Progenitor cell of endocrine pancreas (in vitro differentiated cells): ENCODE results near the gene SLC35B2. TPM values are rescaled to one million over a fixed set of nuclear protein-coding genes. Genes with fewer than 3 reads are reported as not detected.

ENCODE experiments used
- DNase-seq: peaks from one replicate; pipeline ENCODE4 v3.0.0; 2021; ENCODE audit warnings: low spot score; ENCODE audit not compliant: unreplicated experiment
- H3K27ac Mint-ChIP-seq: 2 replicates; pipeline ENCODE4 v1.8.0; 2021; ENCODE audit warnings: mild to moderate bottlenecking, moderate library complexity, mixed read lengths
- H3K27me3 Mint-ChIP-seq: 2 replicates; pipeline ENCODE4 v1.8.0; 2021; ENCODE audit warnings: mixed read lengths
- H3K36me3 Mint-ChIP-seq: 2 replicates; pipeline ENCODE4 v1.8.0; 2022; ENCODE audit warnings: mixed read lengths; ENCODE audit not compliant: insufficient read depth
- H3K4me1 Mint-ChIP-seq: 2 replicates; pipeline ENCODE4 v1.8.0; 2021; ENCODE audit warnings: low read depth, mixed read lengths
- H3K4me3 Mint-ChIP-seq: 2 replicates; pipeline ENCODE4 v1.8.0; 2021; ENCODE audit warnings: low read depth, mild to moderate bottlenecking, moderate library complexity, mixed read lengths
- H3K9me3 Mint-ChIP-seq: 2 replicates; pipeline ENCODE4 v1.8.0; 2021; ENCODE audit warnings: low read depth, mixed read lengths
- total RNA-seq: library from RNA; stranded (reverse); gene quantifications from 2 replicates; pipeline ENCODE4 v1.2.1, GENCODE V29; 2021
- TF ChIP-seq, protein P1 (sequence below): fragments of 200-600 bp; sonication (generic); IDR thresholded peaks from one replicate; pipeline ENCODE4 v1.5.0; 2021; ENCODE audit warnings: antibody characterized with exemption, mild to moderate bottlenecking; ENCODE audit not compliant: unreplicated experiment

The SLC35B2 gene
- total RNA-seq, 1 donor from 2014 or later, result 50.3 TPM

DNA sequence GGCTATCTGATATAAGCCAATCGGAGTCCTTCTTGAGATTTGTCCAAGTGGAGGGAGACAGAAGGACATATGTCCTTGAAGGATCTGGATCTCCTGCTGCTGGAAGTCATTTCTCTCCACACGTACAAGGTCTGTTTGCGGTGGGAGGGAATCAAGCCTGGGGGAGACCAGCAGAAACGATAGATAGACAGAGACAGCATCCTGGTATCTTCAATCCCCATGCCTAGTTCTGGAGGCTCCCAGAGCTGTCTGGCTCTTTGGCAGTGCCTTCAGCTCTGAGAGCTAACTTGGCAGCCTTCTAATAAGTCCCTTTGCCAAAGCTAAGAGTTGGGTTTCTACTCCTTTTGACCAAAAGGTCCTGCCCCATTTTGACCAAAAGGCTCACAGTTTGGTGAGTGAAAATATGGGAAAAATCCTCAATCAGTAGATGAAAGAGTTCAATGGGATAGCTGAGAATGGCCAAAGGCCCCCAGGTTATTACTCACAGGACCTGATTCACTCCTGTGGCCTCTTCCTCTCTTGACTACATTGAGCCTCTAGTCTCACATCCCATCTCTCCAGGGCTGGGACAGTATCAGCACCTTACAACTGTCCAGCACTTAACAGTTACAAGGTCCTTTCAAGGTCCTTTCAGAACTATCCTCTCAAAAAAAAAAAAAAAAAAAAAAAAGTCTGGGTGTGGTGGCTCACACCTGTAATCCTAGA is 35.5 kb upstream of the SLC35B2 start:
- no peaks in the 10 kb centered on the region for H3K36me3 Mint-ChIP-seq
- no peak overlapping the region for H3K4me3 Mint-ChIP-seq
- H3K4me1 Mint-ChIP-seq, result peaks cover 1% of the 10 kb centered on the region
- no peak overlapping the region for H3K27ac Mint-ChIP-seq
- TF ChIP-seq, protein P1, sequence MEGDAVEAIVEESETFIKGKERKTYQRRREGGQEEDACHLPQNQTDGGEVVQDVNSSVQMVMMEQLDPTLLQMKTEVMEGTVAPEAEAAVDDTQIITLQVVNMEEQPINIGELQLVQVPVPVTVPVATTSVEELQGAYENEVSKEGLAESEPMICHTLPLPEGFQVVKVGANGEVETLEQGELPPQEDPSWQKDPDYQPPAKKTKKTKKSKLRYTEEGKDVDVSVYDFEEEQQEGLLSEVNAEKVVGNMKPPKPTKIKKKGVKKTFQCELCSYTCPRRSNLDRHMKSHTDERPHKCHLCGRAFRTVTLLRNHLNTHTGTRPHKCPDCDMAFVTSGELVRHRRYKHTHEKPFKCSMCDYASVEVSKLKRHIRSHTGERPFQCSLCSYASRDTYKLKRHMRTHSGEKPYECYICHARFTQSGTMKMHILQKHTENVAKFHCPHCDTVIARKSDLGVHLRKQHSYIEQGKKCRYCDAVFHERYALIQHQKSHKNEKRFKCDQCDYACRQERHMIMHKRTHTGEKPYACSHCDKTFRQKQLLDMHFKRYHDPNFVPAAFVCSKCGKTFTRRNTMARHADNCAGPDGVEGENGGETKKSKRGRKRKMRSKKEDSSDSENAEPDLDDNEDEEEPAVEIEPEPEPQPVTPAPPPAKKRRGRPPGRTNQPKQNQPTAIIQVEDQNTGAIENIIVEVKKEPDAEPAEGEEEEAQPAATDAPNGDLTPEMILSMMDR, result no peak
- peaks cover 80% of the 10 kb centered on the region for H3K27me3 Mint-ChIP-seq
- H3K9me3 Mint-ChIP-seq, result no peaks in the 10 kb centered on the region
- DNase-seq, result no peak

DNA sequence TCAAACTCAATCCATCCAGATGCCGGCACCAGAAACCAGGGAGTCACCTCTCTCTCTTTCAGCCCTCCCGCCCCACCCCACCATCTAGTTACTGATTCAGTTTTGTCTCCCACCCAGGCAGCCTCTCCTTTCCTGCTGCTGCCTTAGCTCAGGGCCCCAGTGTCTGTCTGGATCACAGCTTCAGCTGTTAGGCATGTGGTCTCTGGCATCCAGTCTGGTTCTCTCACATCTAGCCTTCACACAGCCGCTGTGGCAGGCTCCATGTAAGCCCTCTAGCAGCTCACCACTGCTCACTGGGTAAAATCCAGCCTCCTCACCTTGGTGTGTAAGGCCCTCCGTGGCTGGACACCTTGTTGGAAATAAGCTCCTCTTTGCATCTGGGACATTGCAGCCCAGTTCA is 34.5 kb upstream of the SLC35B2 start:
- Mint-ChIP-seq H3K9me3 (no peaks in the 10 kb centered on the region), H3K27me3 (peaks cover 85% of the 10 kb centered on the region), H3K27ac (no peak overlapping the region), H3K4me1 (no peaks in the 10 kb centered on the region), H3K36me3 (no peaks in the 10 kb centered on the region), H3K4me3 (no peak overlapping the region)
- no peak for DNase-seq
- TF ChIP-seq, protein P1, result no peak

DNA sequence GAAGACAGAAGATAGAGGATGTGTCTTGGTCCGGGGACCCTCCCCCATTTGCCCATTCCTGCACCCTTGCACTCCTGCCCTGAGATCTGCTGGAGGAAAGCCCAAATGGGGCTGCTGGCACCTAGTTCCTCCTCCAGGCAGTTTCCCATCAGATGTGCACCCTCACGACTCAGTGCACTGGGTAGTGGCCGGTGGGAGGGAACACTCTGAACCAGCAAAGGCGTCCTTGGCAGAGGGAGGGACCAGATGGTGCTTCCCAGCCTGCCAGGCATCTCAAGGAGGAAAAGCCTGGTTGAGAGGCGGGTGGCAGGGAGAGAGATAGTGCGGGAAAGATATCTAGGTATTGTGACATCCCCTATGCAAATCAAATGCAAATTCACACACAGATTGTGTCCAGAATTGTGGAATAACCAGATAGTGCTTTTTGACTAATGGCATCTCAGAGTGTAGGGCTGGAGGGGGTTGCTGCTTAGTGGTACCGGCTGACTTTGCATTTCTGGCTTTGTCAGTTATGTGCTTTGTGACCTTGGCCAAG is 32.5 kb upstream of the SLC35B2 start:
- peaks cover 85% of the 10 kb centered on the region for H3K27me3 Mint-ChIP-seq
- TF ChIP-seq, protein P1, result no peak
- H3K27ac Mint-ChIP-seq, result no peak overlapping the region

DNA sequence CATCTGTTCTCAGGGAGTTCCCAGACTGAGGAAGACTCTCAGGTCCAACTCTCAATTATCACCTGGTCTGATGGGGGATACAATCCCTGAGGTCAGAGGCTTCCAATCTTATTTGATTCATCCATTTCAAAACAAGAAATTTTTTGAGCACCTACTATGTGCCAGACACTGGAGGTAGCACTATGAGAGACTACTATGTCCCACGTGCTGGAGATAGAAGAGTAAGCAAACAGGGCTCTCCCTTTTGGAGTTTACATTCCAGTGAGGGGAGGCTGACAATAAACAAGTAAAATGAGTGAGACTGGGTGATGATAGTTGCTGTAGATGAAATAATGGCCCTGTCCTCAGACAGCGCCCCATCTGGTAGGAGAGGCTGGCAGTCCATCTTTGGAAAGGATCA is 29.4 kb upstream of the SLC35B2 start:
- Mint-ChIP-seq H3K4me1 (no peaks in the 10 kb centered on the region), H3K27me3 (peaks cover 88% of the 10 kb centered on the region), H3K9me3 (no peaks in the 10 kb centered on the region), H3K36me3 (no peaks in the 10 kb centered on the region), H3K27ac (no peak overlapping the region), H3K4me3 (no peak overlapping the region)
- TF ChIP-seq, protein P1, result no peak
- no peak for DNase-seq

More for the DNA sequence above, 32.5 kb upstream of the SLC35B2 start:
- no peak overlapping the region for H3K4me3 Mint-ChIP-seq
- DNase-seq, result no peak
- H3K36me3 Mint-ChIP-seq, result no peaks in the 10 kb centered on the region
- no peaks in the 10 kb centered on the region for H3K4me1 Mint-ChIP-seq
- H3K9me3 Mint-ChIP-seq, result no peaks in the 10 kb centered on the region

DNA sequence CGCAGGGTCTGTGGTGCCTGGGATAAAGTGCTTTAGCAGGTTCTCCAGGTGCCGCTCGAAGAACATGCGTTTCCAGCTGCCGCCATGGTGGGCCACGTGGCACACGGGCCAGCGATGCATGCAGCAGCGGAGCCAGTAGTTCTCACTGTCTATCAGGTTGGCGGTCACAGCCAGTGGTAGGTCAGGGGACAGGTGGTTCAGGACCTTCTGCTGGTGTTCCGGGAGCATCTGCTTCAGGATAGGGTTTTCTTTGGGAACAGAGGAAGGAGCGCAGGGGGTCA is 28.9 kb upstream of the SLC35B2 start:
- Mint-ChIP-seq H3K4me3 (no peak overlapping the region), H3K9me3 (no peaks in the 10 kb centered on the region), H3K27ac (no peak overlapping the region), H3K27me3 (peaks cover 83% of the 10 kb centered on the region), H3K36me3 (no peaks in the 10 kb centered on the region), H3K4me1 (no peaks in the 10 kb centered on the region)
- TF ChIP-seq, protein P1, result no peak
- DNase-seq, result no peak
